H1 (cell line): Measurements from ENCODE around the gene DRGX. TPM values are rescaled to one million over a fixed set of nuclear protein-coding genes. Genes with fewer than 3 reads are reported as not detected.

ENCODE experiments used
- CHD1 ChIP-seq: IDR thresholded peaks from 2 replicates; pipeline ENCODE4 v1.6.1; 2012; ENCODE audit warnings: low read depth, low read length, improper control_type of control experiment
- CTCF ChIP-seq, 3 experiments: IDR thresholded peaks; 1 replicate in 2 of 3; 2 replicates in 1 of 3; pipeline versions ENCODE4 v1.5.1 to v1.6.1; 2011; ENCODE audit warnings: low read length in 3 of 3, mild to moderate bottlenecking in 3 of 3, inconsistent platforms in 2 of 3, low read depth in 1 of 3, moderate library complexity in 1 of 3; ENCODE audit not compliant: insufficient read depth in 1 of 3; ENCODE audit errors: control extremely low read depth in 1 of 3
- SP1 ChIP-seq: IDR thresholded peaks from 2 replicates; pipeline ENCODE4 v1.6.1; 2011; ENCODE audit warnings: low read depth, low read length
- TCF12 ChIP-seq: IDR thresholded peaks from 2 replicates; pipeline ENCODE4 v1.6.1; 2011; ENCODE audit warnings: low read depth, mild to moderate bottlenecking, low read length
- YY1 ChIP-seq: IDR thresholded peaks from 2 replicates; pipeline ENCODE4 v1.6.1; 2011; ENCODE audit warnings: low read depth, mild to moderate bottlenecking, low read length
- polyA plus RNA-seq, 7 experiments: library from polyadenylated mRNA; depleted of rRNA in 3 of 7; stranded (reverse) in 5 of 7; unstranded in 2 of 7; fragments of >200 nt in 5 of 7; fragments of 200-250 nt in 2 of 7; gene quantifications; 1 replicate in 5 of 7; 2 replicates in 1 of 7; 4 replicates in 1 of 7; pipeline versions ENCODE4 v1.2.1 to v1.2.3, GENCODE V29; 2011 to 2013; ENCODE audit warnings: missing spikeins in 2 of 7, mixed read lengths in 2 of 7
- total RNA-seq: library from RNA; stranded (reverse); fragmentation: NEBNext Ultra II Directional; extraction: Animal tissue kit (Norgen Biotek cat#: 25700); gene quantifications from 2 replicates; pipeline ENCODE4 v1.2.1, GENCODE V29; 2021

Gene DRGX
- total and polyA plus RNA-seq, 2 of the 8 experiments (the other 6 are each of a cell fraction or from before 2014, with no cell fraction given): not detected

GRCh38 chr10:49442863-49443262 is 47.0 kb upstream of the DRGX start (continued):
- no peak for TF ChIP-seq YY1
- no peak for TF ChIP-seq CHD1
- no peak for TF ChIP-seq TCF12
- no peak for TF ChIP-seq CTCF (IDR thresholded peaks at IDR 0.05; ENCODE audit: control extremely low read depth in 1 of 3, insufficient read depth in 1 of 3, low read depth in 1 of 3, low read length in 3 of 3)
- TF ChIP-seq SP1: no peak
